Heart right ventricle (tissue), 16 donors: ENCODE measurements around the gene PDLIM5. TPM values are rescaled to one million over a fixed set of nuclear protein-coding genes. Genes with fewer than 3 reads are reported as not detected.
"Not testable (repeated sequence)": the region's sequence is repeated elsewhere in the genome, so short reads cannot be mapped to it uniquely, and the experiment has no call there.

Source experiments
- ATAC-seq, 8 donors: fragments of 200-7000 bp; cut with Tn5 transposase; one replicate each; pipeline ENCODE4 v1.9.1; 2020; ENCODE audit warnings: mild to moderate bottlenecking in 8 of 8, moderate library complexity in 8 of 8, moderate number of reproducible peaks in 1 of 8
- DNase-seq, 2 donors: peaks; one replicate each; pipeline ENCODE4 v3.0.0-alpha.2; 2020
- H3K27ac ChIP-seq, 10 donors: fragments of 200-600 bp; sonication (generic) in 2 of 10; one replicate each; pipeline versions ENCODE4 v1.5.0 to v1.8.0; 2020 to 2022; ENCODE audit warnings: mild to moderate bottlenecking in 3 of 10
- H3K27me3 ChIP-seq, 7 donors: fragments of 200-600 bp; one replicate each; pipeline ENCODE4 v1.8.0; 2021 to 2022; ENCODE audit warnings: mild to moderate bottlenecking in 2 of 7
- H3K36me3 ChIP-seq, 9 donors: fragments of 200-600 bp; sonication (generic) in 1 of 9; one replicate each; pipeline versions ENCODE4 v1.5.0 to v1.8.0; 2020 to 2022; ENCODE audit warnings: mild to moderate bottlenecking in 2 of 9
- H3K4me1 ChIP-seq, 9 donors: fragments of 200-600 bp; sonication (generic) in 1 of 9; one replicate each; pipeline versions ENCODE4 v1.5.0 to v1.8.0; 2020 to 2022; ENCODE audit warnings: mild to moderate bottlenecking in 4 of 9
- H3K4me3 ChIP-seq, 10 donors: fragments of 200-600 bp; sonication (generic) in 2 of 10; one replicate each; pipeline versions ENCODE4 v1.5.0 to v1.8.0; 2020 to 2022; ENCODE audit warnings: mild to moderate bottlenecking in 7 of 10, moderate library complexity in 2 of 10
- H3K9me3 ChIP-seq, 11 donors: fragments of 200-600 bp in 10 of 11; sonication (generic) in 2 of 11; one replicate each; pipeline versions ENCODE4 v1.5.0 to v1.8.0; 2013 to 2022; ENCODE audit warnings: mild to moderate bottlenecking in 2 of 11, control low read depth in 1 of 11, moderate library complexity in 1 of 11
- whole genome bisulfite sequencing, 2 donors: extraction: QIAGEN DNeasy Blood & Tissue Kit; methylation state at CpG; one replicate each; pipeline ENCODE4 v1.1.7; 2013; ENCODE audit warnings: inconsistent platforms in 1 of 2; 5-methylcytosine and 5-hydroxymethylcytosine counted together
- intact Hi-C, 10 donors: fragments of 100-400 bp; cut with DNase I; formaldehyde crosslinking; loops; one replicate each; pipeline versions ENCODE4 v1.11.1 to v1.14.2; 2022
- polyA plus RNA-seq, 2 donors: library from polyadenylated mRNA; stranded (reverse); fragments of 200-250 nt; gene quantifications; one replicate each; pipeline ENCODE4 v1.2.3, GENCODE V29; 2013
- total RNA-seq, 10 donors: library from RNA; stranded (reverse); fragmentation: NEBNext Ultra II Directional in 3 of 10; extraction: Animal tissue kit (Norgen Biotek cat#: 25700) in 3 of 10; gene quantifications; one replicate each; pipeline versions ENCODE4 v1.2.1 to v1.2.4, GENCODE V29; 2021 to 2023
- TF ChIP-seq, protein P1 (sequence below), 9 donors: fragments of 200-600 bp; sonication (generic) in 2 of 9; IDR thresholded peaks; one replicate each; pipeline versions ENCODE4 v1.5.0 to v1.8.0; 2021 to 2022; ENCODE audit warnings: antibody characterized with exemption in 9 of 9, mild to moderate bottlenecking in 5 of 9, moderate library complexity in 1 of 9
- donor health status: Arrhythmogenic right ventricular cardiomyopathy.
- donor health status: ischemic (EF 13 %, LVEDD 7.1; RV severe dilation, severe dysfunction).
- donor health status: healthy with polysubstance abuse.
- donor health status: DM: no; HTN: yes; CAD: no.
- donor health status: DM: no; HTN: no; CAD: no.
- donor health status: ischemic (EF 25% LVEDD 6.9; RV normal size, moderate dysfunction).
- donor health status: ischemic (EF 25% LVEDD 5.7; RV mildly dilated, moderate dysfunction).
- donor health status: healthy.
- donor health status: DM: yes; HTN: yes; CAD: no.
- donor health status: Ischemic cardiomyopathy.
- donor health status: ischemic (EF 35%, LVEDD 5.7; RV mildly dilated, moderate dysfunction).
- donor health status: nonischemic (EF 11% LVEDD 7.7; RV severe dilation, severe dysfunction).
- donor health status: DM: yes; HTN: yes; CAD: no.
- donor health status: PGD.
- donor health status: ischemic (EF 29% LVEDD 5.4; RV normal size, mild dysfunction).
- donor health status: nonischemic (EF 23%, LVEDD 6.1; RV moderate dilation, normal function).

Gene PDLIM5
- total and polyA plus RNA-seq, 12 donors: 221 to 1,549 (median 1,269) TPM

DNA sequence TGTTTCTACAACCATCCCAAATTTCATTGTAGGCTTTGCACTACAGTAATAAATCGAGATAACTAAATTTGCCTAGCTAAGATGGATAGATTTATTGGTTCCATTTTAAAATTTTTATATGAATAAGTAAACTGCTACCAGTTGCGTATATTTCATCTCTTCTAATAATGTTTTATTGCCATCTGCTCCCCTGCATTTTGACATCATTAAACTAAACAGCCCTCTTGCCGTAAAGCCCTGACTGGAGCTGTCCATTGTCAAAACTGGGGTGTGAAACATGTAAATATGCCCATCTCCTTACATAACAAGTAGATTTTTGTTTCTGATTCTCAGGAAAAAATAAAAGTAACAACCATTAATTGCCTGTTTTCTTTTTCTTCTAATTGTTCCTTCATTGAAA is 175.2 kb downstream of the PDLIM5 start:
- intact Hi-C loops: loop anchor here in 3 of 10 donors (5.0 to 10.0 kb wide), 2 partner anchors 495 to 498 kb away; no protein-coding TSS in a partner anchor
- WGBS, 2 donors: 89 to 92% methylated on average over 3 of the region's 3 CpGs
- H3K4me1 ChIP-seq: peaks cover 0 to 19% (median 13%) of the 10 kb centered on the region in 9 donors
- no peaks in the 10 kb centered on the region for H3K9me3 ChIP-seq
- no peak for ATAC-seq
- H3K27me3 ChIP-seq: no peaks in the 10 kb centered on the region
- H3K4me3 ChIP-seq: no peak overlapping the region
- no peak for DNase-seq
- peaks cover 0 to 93% (median 18%) of the 10 kb centered on the region in 9 donors for H3K36me3 ChIP-seq
- H3K27ac ChIP-seq: no peak overlapping the region
- TF ChIP-seq, protein P1, sequence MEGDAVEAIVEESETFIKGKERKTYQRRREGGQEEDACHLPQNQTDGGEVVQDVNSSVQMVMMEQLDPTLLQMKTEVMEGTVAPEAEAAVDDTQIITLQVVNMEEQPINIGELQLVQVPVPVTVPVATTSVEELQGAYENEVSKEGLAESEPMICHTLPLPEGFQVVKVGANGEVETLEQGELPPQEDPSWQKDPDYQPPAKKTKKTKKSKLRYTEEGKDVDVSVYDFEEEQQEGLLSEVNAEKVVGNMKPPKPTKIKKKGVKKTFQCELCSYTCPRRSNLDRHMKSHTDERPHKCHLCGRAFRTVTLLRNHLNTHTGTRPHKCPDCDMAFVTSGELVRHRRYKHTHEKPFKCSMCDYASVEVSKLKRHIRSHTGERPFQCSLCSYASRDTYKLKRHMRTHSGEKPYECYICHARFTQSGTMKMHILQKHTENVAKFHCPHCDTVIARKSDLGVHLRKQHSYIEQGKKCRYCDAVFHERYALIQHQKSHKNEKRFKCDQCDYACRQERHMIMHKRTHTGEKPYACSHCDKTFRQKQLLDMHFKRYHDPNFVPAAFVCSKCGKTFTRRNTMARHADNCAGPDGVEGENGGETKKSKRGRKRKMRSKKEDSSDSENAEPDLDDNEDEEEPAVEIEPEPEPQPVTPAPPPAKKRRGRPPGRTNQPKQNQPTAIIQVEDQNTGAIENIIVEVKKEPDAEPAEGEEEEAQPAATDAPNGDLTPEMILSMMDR (IDR thresholded peaks at IDR 0.05): no peak

DNA sequence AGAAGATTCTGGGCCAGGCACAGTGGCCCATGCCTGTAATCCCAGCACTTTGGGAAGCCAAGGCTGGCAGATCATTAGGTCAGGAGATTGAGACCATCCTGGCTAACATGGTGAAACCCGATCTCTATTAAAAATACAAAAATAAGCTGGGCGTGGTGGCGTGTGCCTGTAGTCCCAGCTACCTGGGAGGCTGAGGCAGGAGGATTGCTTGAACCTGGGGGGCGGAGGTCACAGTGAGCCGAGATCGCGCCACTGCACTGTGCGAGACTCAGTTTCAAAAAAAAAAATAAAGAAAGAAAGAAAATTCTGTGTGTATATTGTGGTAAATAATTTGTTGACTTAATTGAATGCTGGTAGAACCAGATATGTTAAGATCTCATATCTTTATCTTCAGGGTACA is 177.3 kb downstream of the PDLIM5 start:
- DNase-seq, ATAC-seq, H3K4me3 ChIP-seq, H3K27ac ChIP-seq, H3K9me3 ChIP-seq, H3K27me3 ChIP-seq: not testable (repeated sequence)
- intact Hi-C loops: loop anchor here in 3 of 10 donors (5.0 to 10.0 kb wide), 2 partner anchors 493 to 496 kb away; no protein-coding TSS in a partner anchor
- Histone ChIP-seq H3K4me1 (peaks cover 0 to 14% (median 6%) of the 10 kb centered on the region in 9 donors), H3K36me3 (peaks cover 0 to 91% (median 18%) of the 10 kb centered on the region in 9 donors)
- WGBS, 2 donors: 99 to 100% methylated on average over 8 of the region's 8 CpGs

DNA sequence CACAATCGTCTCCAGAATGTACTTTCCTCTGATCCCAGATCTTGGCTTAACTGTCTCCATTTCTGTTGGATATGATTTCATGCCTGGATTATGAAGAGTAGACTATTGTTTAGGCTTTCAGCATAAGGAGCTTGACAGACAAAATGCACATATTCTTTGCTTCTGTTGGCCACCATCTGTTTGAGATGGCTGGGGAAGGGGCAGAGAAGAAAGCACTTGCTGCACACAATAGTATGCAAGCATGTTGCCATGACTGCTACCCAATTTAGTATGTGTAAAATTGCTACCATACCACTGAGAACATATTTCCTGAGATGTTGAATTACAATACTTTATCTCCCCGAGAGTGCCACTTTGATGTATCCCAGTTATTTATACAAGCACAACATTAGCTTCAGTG is 178.1 kb downstream of the PDLIM5 start:
- DNase-seq (no peak), ATAC-seq (no peak)
- Histone ChIP-seq H3K27ac (no peak overlapping the region), H3K4me1 (peaks cover 0 to 14% (median 6%) of the 10 kb centered on the region in 9 donors), H3K27me3 (no peaks in the 10 kb centered on the region), H3K9me3 (no peaks in the 10 kb centered on the region), H3K4me3 (no peak overlapping the region), H3K36me3 (peaks cover 0 to 92% (median 14%) of the 10 kb centered on the region in 9 donors)
- intact Hi-C loops: loop anchor here in 3 of 10 donors (5.0 to 10.0 kb wide), 3 partner anchors 465 to 495 kb away; no protein-coding TSS in a partner anchor
- 59 to 67% methylated on average over 2 of the region's 2 CpGs for WGBS, 2 donors
- TF ChIP-seq, protein P1 (IDR thresholded peaks at IDR 0.05): no peak

DNA sequence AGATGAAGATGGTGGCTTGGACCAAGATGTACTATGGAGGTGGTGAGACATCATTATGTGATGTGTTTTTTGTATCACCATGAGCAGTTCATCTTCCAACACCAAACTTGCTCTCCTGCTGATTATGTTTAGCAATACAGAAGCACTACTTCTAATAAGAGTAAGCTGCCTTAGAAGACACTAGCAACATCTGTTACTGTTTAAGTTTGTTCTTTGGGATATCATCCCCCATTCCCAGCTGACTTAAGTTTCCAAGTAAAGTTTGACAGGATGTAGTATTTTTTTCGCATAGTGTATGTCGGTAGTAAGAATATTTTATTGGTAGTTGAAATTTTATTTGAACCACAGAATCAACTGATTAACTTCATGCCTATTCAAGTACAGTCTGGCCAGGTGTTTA is 182.5 kb downstream of the PDLIM5 start:
- TF ChIP-seq, protein P1 (IDR thresholded peaks at IDR 0.05): no peak
- no peak overlapping the region for H3K27ac ChIP-seq
- H3K4me1 ChIP-seq: peaks cover 0 to 27% (median 15%) of the 10 kb centered on the region in 9 donors
- H3K4me3 ChIP-seq: no peak overlapping the region
- WGBS, 2 donors: 65 to 83% methylated on average over 2 of the region's 2 CpGs
- ATAC-seq (no peak), DNase-seq (no peak)
- H3K36me3 ChIP-seq: peaks cover 0 to 78% (median 9%) of the 10 kb centered on the region in 9 donors
- H3K9me3 ChIP-seq: no peaks in the 10 kb centered on the region
- intact Hi-C loops: loop anchor here in 1 of 10 donors (10.0 kb wide), 1 partner anchor 461 kb away; no protein-coding TSS in a partner anchor
- H3K27me3 ChIP-seq: no peaks in the 10 kb centered on the region

DNA sequence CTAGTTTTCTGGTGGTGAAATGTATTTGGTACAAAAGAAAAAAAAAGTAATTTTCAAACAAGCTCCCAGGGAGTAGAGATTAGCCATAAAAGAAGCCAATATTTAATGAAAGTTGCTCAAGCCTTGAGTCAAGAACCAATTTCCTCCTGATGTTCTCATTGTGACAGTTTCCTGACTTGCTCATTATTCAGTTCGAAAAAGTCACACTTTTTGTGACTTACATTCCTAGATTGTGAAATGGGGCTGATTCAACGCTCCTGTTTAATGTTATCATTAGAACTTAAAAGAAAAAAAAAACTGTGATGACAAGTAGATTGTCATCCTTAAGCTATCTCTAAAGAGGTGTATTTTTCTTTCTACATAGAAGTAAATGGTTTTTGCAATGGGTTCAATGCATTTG is 183.4 kb downstream of the PDLIM5 start:
- WGBS, 2 donors: 69 to 83% methylated on average over 2 of the region's 2 CpGs
- H3K4me1 ChIP-seq: peaks cover 0 to 29% (median 16%) of the 10 kb centered on the region in 9 donors
- H3K9me3 ChIP-seq: no peaks in the 10 kb centered on the region

More for the DNA sequence above, 183.4 kb downstream of the PDLIM5 start:
- no peak for DNase-seq
- TF ChIP-seq, protein P1 (IDR thresholded peaks at IDR 0.05): no peak
- no peak overlapping the region for H3K4me3 ChIP-seq
- intact Hi-C loops: loop anchor here in 1 of 10 donors (10.0 kb wide), 1 partner anchor 460 kb away; no protein-coding TSS in a partner anchor
- no peak overlapping the region for H3K27ac ChIP-seq
- H3K36me3 ChIP-seq: peaks cover 0 to 78% (median 18%) of the 10 kb centered on the region in 9 donors
- ATAC-seq: no peak
- H3K27me3 ChIP-seq: no peaks in the 10 kb centered on the region
